GM18520 (cell line): Measurements from ENCODE around the gene BAX.
A peak's percentile ranks its signal among the peaks of the same experiment; 100 is the strongest.
"Not testable (repeated sequence)": the region's sequence is repeated elsewhere in the genome, so short reads cannot be mapped to it uniquely, and the experiment has no call there.

ENCODE experiments used
- ATAC-seq: cut with Tn5 transposase; IDR thresholded peaks from one replicate; pipeline ENCODE4 v1.9.1; 2021; ENCODE audit not compliant: unreplicated experiment

The BAX gene

GRCh38 chr19:48954595-48955307 lies at the start of gene BAX:
Gene BAX, plus strand, starts transcription at chr19:48954875. Its CDS starts 54 bp downstream, at chr19:48954929.
- ATAC-seq, result peak; percentile 80

DNA sequence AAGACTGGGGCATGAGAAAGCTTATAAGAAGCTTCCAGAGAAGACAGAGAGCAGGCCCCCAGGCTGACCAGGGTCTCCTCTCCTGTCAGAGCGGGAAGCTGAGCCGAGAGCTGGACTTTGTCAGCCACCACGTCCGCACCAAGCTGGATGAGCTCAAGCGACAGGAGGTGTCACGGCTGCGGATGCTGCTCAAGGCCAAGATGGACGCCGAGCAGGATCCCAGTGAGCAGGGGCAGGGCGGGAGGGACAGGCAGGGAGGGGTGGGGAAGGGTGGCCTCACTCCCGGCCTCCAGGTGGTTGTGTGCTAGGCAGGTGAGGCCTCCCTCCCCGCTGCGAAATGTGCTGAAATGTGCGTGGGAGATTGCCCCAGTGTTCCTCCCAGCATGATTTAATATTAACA lies 49.0 kb upstream of the BAX start:
- ATAC-seq, result no peak

DNA sequence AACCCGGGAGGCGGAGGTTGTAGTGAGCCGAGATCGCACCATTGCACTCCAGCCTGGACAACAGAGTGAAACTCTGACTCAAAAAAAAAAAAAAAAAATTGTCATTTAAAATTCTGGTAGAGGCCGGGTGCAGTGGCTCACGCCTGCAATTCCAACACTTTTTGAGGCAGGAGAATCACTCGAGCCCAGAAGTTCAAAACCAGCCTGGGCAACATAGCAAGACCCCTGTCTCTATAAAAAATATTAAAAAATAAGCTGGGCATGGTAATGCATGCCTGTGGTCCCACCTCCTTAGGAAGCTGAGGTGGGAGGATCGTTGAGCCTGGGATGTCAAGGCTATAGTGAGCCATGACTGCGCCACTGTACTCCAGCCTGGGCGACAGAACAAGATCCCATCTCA lies 48.4 kb upstream of the BAX start:
- no peak for ATAC-seq

GRCh38 chr19:48907671-48908070 lies 47.0 kb upstream of the BAX start:
- ATAC-seq, result no peak

DNA sequence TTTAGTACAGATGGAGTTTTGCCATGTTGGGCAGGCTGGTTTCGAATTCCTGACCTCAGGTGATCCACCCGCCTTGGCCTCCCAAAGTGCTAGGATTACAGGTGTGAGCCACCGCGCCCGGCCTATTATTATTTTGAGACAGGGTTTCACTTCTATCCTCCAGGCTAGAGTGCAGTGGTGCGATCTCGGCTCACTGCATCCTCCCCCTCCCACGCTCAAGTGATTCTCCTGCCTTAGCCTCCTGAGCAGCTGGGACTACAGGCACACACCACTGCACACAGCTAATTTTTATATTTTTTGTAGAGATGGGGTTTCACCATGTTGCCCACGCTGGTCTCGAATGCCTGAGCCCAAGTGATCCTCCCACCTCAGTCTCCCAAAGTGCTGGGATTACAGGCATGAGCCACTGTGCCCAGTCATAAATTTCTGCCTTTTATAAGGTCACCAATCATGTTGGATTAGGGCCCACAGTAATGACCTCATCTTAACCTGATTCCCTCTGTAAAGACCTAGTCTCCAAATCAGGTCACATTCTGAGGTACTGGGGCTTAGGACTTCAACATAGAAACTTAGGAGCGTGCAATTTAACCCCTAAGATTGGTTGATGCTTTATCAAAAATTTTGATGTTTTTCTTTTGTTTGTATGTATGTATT lies 45.1 kb upstream of the BAX start:
- ATAC-seq, result not testable (repeated sequence)

DNA sequence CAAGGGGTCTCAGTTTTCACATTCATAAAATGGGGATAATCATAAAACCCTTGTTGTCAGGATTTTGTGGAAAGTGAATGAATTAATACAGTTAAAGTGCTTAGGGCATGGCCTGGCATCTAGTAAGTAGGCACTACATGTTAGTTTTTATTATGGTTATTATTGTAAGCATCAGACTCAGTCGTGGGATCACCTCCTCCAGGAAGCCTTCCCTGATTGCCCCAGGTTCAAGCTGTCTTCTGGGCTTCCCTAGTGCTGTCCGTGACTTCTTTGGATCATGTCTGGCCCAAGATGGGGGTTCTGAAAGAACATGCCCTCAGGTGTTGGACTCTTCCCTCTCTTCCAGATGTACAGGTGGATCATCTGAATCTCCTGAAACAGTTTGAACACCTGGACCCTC lies 43.9 kb upstream of the BAX start:
- ATAC-seq, result no peak

- no peak for ATAC-seq
Measured at GRCh38 chr19:48913114-48913889, 41.4 kb upstream of the BAX start.

DNA sequence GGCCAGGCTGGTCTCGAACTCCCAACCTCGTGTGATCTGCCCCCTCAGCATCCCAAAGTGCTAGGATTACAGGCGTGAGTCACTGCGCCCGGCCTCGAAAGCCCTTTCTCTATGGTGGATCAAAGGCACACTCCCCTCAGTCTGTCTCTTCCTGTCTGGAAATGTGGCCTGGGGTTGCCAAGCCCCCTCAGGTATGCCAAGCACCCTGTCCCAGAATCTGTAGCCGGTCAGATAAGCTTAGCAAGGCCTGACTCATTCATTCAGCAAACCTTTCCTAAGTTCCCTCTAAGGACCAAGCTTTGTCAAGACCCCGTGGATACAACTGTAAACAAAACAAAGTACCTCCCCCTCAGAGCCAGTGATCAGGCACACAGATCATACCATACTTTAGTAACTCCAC lies 40.5 kb upstream of the BAX start:
- ATAC-seq, result no peak

- no peak for ATAC-seq
Measured at GRCh38 chr19:48915757-48916156, 38.9 kb upstream of the BAX start.

DNA sequence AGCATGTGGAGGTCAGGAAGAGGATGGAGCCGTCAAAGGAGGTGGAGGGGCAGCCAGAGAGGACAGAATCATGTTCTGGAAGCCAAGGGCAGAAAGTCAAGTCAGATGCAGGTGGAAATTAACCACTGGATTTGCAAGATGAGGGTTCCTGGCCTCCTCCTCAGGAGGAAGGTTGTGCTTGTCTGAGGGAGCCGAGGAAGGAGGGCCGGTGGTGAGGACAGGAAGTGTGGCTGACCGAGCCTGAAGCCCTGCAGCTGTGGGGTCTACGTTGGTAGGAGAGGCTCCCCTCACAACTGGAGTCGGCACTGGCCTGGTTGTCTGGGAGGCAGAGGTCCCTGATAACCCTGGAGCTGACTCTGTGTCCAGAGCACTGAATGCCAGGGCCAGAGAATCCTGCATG lies 36.6 kb upstream of the BAX start:
- no peak for ATAC-seq

DNA sequence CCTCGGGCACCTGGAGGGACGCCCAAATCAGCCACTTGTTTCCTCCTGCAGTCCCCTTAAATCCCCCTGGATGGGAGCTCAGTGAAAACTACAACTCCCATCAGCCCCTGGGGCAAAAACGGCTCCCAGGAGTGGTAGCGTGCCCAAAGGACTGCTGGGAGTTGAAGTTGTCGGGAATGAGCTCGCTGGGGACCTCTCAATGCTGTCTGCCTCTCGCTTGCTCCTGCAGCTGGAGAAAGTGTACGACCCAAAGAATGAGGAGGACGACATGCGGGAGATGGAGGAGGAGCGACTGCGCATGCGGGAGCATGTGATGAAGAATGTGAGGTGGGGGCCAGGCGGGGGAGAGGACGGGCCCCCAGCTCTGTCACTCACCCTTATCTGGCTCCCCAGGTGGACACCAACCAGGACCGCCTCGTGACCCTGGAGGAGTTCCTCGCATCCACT lies 35.9 kb upstream of the BAX start:
- ATAC-seq, result no peak

- ATAC-seq, result not testable (repeated sequence)
Measured at GRCh38 chr19:48919271-48919670, 35.4 kb upstream of the BAX start.

- ATAC-seq, result no peak
Measured at GRCh38 chr19:48920949-48921348, 33.7 kb upstream of the BAX start.

DNA sequence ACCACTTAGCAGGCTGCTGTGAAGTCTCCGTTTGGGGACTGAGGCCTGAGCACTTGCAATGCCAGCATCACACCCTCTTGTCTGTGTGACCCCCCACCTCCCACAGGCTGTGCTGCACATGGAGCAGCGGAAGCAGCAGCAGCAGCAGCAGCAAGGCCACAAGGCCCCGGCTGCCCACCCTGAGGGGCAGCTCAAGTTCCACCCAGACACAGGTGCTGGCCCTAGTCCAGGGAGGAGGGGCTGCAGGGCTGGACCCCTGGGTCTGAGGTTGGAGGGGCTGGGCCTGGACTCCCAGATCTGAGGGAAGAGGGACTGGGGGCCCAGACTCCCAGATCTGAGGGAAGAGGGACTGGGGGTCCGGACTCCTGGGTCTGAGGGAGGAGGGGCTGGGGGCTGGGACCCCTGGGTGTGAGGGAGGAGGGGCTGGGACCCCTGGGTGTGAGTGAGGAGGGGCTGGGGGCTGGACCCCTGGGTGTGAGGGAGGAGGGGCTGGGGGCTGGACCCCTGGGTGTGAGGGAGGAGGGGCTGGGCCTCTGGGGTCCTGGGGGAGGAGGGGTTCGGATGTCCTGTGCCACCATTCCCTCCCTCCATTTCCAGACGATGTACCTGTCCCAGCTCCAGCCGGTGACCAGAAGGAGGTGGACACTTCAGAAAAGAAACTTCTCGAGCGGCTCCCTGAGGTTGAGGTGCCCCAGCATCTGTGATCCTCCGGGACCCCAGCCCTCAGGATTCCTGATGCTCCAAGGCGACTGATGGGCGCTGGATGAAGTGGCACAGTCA lies 32.8 kb upstream of the BAX start:
- ATAC-seq, result no peak

- no peak for ATAC-seq
Measured at GRCh38 chr19:48922548-48923490, 31.9 kb upstream of the BAX start.

DNA sequence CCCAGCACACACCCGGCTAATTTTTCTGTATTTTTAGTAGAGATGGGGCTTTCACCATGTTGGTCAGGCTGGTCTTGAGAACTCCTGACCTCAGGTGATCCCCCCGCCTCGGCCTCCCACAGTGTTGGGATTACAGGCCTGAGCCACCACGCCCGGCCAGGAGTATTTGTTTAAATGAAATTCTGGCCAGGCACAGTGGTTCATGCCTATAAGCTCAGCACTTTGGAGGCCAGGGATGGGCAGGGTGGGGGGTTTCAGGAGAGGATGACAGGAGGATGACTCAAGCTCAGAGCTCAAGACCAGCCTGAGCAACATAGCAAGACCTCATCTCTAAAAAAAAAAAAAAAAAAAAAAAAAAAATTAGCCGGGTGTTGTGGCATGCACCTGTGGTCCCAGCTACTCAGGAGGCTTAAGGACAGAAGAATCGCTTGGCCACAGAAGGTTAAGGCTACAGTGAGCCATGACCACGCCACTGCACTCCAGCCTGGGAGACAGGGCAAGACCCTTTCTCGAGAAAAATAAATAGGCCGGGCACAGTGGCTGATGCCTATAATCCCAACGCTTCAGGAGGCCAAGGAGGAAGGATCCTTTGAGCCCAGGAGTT lies 29.3 kb upstream of the BAX start:
- no peak for ATAC-seq

DNA sequence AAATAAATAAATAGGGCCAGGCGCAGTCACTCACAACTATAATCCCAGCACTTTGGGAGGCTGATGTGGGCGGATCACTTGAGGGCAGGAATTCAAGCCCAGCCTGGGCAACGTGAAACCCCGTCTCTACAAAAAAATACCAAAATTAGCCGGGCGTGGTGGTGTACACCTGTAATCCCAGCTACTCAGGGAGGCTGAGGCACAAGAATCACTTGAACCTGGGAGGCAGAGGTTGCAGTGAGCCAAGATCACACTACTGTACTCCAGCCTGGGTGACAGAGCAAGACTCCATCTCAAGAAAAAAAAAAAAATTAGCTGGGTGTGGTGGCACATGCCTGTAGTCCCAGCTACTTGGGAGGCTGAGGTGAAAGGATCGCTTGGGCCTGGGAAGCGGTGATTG lies 28.8 kb upstream of the BAX start:
- ATAC-seq, result not testable (repeated sequence)

- no peak for ATAC-seq
Measured at GRCh38 chr19:48926909-48927308, 27.8 kb upstream of the BAX start.

GRCh38 chr19:48927692-48928091 lies 27.0 kb upstream of the BAX start:
- not testable (repeated sequence) for ATAC-seq
